ENCODE data around the gene CLCA2. TPM values are rescaled to one million over a fixed set of nuclear protein-coding genes. Genes with fewer than 3 reads are reported as not detected.

The CLCA2 gene
- polyA plus RNA-seq, 1 of the 3 experiments (the other 2 are of a cell fraction) = 0.02 TPM

GRCh38 chr1:86429122-86429725, 5.3 kb downstream of the CLCA2 start:
- Histone ChIP-seq H3K9me3 (no peaks in the 10 kb centered on the region), H3K4me1 (ENCODE audit: control insufficient read depth in 1 of 2, insufficient read depth in 2 of 2, low read depth in 1 of 2, low read length in 1 of 2) (no peaks in the 10 kb centered on the region), H3K27ac (ENCODE audit: low read depth in 2 of 2, low read length in 1 of 2) (no peak overlapping the region), H3K9me2 (no peaks in the 10 kb centered on the region), H3K27me3 (ENCODE audit: insufficient read depth) (no peaks in the 10 kb centered on the region), H2AFZ (ENCODE audit: low read depth) (no peak overlapping the region), H3K9ac (no peak overlapping the region), H3K79me2 (ENCODE audit: insufficient read depth) (no peaks in the 10 kb centered on the region), H3K4me2 (no peak overlapping the region), H4K20me1 (ENCODE audit: insufficient read depth) (no peaks in the 10 kb centered on the region), H3K36me3 (replicated peaks in 1 of 2; ENCODE audit: control insufficient read depth in 1 of 2, insufficient read depth in 2 of 2, low read length in 1 of 2) (no peaks in the 10 kb centered on the region), H3F3A (replicated peaks; ENCODE audit: insufficient read depth) (no peaks in the 10 kb centered on the region), H3K4me3 (ENCODE audit: low read depth in 2 of 2, low read length in 1 of 2) (no peak overlapping the region)
- POLR2A ChIA-PET = no interaction called here
- WGBS (ENCODE audit: low lambda C conversion rate) = 64% methylated on average over 7 of the region's 7 CpGs
- CTCF ChIA-PET = no interaction called here
- DNase-seq = no peak
- TF ChIP-seq RAD21 (IDR thresholded peaks at IDR 0.05; ENCODE audit: low read length) (no peak), MAX (IDR thresholded peaks at IDR 0.05; ENCODE audit: low read depth) (no peak), FOXM1 (IDR thresholded peaks at IDR 0.05; ENCODE audit: low read depth) (no peak), NFIC (IDR thresholded peaks at IDR 0.05; ENCODE audit: borderline replicate concordance) (no peak), PBX3 (IDR thresholded peaks at IDR 0.05) (no peak), TEAD4 (IDR thresholded peaks at IDR 0.05; ENCODE audit: borderline replicate concordance, insufficient read depth) (no peak), ELF1 (IDR thresholded peaks at IDR 0.05) (no peak), USF1 (IDR thresholded peaks at IDR 0.05; ENCODE audit: borderline replicate concordance, low read depth) (no peak), FOXJ3 (CRISPR knock-in tag; IDR thresholded peaks at IDR 0.05) (no peak), TCF12 (IDR thresholded peaks at IDR 0.05) (no peak), REST (IDR thresholded peaks at IDR 0.05; ENCODE audit: low read depth, low read length) (no peak), ZBTB33 (IDR thresholded peaks at IDR 0.05; ENCODE audit: borderline replicate concordance, low read depth) (no peak), POLR2AphosphoS5 (IDR thresholded peaks at IDR 0.05; ENCODE audit: low read depth, low read length) (no peak), TAF1 (IDR thresholded peaks at IDR 0.05; ENCODE audit: borderline replicate concordance, low read depth, low read length) (no peak), EZH2phosphoT487 (IDR thresholded peaks at IDR 0.05; ENCODE audit: borderline replicate concordance, low read depth) (no peak), SMC3 (IDR thresholded peaks at IDR 0.05; ENCODE audit: low read depth, low read length) (no peak), CHD2 (IDR thresholded peaks at IDR 0.05; ENCODE audit: low read length, partially characterized antibody) (no peak)

All from SK-N-SH (cell line).